Measurements from ENCODE around the gene SETD5.
"Not testable (repeated sequence)": the region's sequence is repeated elsewhere in the genome, so short reads cannot be mapped to it uniquely, and the experiment has no call there.

The SETD5 gene

DNA sequence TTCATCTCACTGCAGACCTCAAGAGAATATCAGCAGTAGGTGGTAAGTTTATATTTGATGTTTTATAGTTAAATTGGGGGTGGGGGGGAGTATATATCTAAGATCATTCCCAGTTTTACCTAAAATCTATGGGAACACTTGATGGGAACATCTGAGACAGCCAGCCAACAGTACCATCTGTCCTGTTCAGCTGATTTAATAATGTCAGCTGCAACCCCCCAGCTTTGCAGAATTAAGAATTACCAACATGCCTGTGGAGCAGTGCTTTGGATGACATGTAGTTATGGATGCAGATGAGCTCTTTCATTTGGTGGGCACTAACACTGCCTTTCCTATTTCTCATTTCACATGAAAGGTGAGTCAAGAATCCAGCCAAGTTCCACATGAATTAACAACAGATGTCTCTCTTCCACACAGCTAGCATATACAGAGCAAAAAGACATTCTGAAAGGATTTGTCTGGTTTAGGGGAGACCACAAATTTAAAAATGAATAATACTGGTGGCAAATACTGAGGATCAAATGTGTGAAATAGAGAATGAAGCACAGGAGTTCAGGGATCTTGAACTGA is 76.2 kb downstream of the SETD5 start:
- no peak for DNase-seq

DNA sequence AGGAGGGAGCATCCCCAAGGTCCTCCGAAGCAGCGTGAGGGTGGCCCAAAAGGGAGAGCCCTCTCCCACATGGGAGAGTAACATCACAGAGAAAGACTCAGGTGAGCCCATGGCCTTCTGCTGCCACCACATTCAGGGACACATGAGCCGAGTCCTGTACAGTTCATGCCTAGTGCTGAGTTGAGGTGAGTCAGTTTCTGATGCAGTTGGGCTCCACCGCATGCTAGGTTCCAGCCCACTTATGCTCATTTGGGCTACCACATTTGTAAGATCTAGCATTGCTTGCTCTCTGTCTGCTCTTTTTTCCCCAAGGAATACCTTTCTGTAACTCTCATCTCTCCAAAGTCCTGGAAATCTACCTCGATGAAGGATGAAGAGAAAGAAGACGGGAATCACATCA is 77.1 kb downstream of the SETD5 start:
- DNase-seq = no peak

DNA sequence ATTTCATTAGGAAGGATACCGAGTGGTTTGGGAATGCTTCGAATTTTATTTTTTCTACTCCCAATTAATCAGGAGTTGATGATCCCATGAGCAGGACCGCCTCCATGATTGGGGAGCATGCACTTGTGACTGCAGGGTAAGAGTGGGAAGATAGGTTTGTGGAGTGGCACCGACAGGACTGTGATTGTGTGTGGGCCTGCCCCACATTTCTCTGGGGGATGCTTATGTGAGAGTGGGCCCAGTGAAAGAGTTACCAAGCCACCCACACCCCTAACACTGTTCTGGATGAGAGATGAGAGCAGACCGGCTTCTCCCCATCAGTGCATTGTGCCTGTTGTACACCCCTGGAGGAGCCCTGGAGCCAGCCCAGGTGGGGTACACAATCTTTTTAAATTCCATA is 79.5 kb downstream of the SETD5 start:
- DNase-seq = no peak

DNA sequence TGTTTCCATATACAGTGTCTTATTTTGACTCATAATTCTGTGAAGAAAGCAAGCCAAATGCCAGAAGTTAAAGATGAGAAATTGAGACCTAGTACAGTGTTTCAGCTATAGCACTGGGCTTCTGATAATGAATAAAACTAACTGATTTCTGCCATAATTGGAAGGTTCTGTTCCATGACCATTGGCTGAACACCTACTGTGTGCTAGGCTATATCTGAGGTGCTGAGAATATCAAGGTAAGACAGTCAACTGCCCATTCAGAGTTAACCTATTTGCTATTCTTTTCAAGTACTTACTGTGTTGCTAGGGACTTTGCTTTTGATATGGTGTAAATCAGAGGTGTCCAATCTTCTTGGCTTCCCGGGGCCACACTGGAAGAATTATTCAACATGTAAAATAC is 82.8 kb downstream of the SETD5 start:
- DNase-seq = no peak

DNA sequence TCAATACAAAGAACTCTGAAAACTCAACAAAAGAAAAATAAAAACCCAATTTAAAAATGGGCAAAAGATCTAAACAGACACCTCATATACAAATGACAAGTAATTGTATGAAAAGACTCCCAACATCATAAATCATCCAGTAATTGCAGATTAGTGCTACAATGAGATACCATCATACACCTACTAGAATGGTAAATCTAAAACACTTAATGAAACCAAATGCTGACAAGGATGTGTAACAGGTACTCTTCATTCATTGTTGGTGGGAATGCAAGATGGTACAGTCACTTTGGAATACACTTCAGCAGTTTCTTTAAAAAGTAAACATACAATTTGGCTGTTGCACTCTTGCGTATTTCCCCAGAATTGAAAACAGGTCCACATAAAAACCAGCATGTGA is 87.8 kb downstream of the SETD5 start:
- no peak for DNase-seq

DNA sequence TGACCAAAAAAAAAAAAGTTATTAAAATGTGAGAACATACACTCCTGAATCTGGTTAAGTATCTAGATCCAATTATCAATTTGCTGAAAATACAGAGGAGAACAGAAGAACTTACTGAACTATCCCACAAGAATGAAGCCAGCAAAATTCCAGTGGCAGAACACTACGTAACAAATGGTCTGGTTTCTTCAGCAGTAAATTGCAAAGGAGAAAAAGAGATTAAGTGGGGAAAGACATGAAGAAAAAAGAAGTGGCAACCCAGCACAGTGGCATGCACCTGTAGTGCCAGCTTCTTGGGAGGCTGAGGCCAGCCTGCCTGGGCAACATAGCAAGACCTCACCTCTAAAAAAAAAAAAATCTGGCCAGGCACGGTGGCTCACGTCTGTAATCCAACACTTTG is 94.1 kb downstream of the SETD5 start:
- DNase-seq = no peak

DNA sequence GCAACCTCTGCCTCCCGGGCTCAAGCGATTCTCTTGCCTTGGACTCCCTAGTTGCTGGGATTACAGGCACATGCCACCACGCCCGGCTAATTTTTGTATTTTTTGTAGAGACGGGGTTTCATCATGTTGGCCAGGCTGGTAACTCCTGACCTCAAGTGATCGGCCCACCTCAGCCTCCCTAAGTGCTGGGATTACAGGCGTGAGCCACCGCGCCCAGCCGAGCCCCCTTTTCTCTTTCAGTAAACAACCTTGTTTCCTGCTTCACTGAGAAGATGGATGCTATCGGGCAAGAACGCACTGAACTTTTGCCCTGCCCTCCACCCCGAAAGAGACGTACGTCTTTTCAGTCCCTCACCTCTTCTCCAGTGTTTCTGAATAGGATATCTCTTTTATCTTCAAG is 96.6 kb downstream of the SETD5 start:
- DNase-seq = not testable (repeated sequence)

DNA sequence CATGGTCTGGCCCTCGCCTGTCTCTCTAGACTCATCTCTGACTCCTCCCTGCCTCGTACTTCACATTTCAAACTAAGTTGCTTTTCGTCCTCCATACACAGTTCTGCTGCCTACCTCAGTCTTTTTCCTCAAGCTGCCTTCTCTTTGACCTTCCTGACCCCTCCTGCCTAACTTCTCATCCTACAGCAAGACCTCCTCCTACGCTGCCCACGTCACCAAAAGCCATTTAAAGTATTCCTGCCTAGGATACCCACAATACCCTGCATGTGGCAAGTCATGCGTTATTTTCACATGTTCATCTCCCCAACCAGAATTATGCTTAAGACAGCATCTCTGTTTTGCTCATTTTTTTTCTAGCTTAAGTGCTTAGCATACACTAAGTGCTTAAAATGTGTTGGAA is 99.5 kb downstream of the SETD5 start:
- DNase-seq = no peak

DNA sequence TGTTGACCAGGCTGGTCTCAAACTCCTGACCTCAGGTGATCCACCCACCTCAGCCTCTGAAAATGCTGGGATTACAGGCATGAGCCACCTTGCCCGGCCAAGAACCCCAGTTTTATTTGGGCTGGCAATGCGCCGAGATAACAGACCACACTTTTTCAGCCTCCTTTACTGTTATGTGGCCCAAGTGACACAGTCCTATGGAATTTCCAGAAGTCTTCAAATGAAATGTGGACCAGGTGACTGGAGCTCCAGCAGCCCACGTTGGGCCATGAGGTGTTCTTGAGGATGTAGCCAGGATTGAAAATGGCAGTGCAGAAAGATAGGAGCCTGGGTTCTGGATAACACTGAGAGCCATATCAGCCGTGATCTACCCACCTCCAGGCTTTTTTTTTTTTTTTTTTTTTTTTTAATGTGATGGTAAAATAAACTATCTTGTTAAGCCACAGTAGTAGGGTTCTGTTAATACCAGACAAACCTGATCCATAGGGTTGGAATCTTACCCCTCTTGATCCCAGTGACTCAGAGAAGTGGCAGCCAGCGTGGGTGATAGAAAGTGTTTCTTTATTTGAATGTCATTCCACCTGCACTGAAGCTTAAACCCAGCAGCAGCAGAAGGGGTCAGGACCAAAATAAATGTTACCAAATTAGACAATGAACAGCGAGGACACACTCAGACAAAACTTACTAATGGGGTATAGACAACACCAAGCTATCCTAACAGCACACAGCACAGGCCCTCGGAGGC is 100.6 kb downstream of the SETD5 start:
- no peak for DNase-seq

DNA sequence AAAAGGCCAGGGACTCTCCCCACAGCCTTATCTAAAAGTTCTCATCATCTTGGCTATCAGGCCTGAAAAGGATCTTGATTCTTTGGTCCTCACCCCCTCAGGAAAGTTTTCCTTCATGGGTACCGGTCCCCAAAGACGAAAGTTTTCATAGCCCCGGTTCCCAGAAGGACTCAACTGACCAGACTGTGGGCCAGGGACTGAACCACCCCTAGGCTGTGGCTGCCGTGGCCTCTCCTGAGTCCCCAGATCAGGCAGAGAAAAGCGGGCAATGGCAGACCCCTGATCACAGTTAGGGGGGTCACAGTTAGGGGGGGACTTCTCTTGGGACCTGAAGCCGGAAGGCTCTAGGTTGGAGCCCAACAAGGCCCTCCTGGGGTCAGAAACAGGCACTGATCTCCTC is 101.4 kb downstream of the SETD5 start:
- no peak for DNase-seq

DNA sequence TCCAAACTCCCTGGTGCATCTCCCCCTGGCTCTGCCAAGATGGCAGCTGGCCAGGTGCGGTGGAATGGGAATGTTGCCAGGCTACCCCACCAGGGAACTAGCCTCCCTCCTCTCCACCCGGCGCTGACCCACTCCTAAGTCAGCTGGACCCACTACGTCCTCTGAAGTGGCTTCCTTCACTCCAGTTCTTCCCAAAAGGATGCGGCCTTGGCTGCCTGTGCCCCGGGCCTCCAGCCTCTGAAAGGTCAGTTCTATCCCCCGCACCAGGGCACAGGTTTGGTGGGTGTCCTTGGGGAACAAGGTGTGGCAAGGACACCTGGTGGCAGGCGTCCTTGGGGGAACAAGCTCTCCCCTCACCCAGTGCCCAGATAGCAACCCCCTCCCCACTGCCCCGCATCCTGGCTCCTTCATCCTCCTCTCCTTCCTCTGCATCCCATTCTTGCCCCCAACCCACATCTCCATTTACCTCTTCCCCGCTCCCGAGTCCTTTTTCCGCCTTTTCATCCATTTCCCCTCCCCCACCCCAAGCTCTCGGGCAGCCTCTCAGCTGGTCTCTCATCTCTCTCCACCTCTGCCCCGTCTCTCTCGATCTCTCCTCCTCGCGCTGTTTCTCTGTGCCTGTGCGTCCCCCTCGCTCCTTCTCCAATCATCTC is 102.2 kb downstream of the SETD5 start:
- DNase-seq = no peak

DNA sequence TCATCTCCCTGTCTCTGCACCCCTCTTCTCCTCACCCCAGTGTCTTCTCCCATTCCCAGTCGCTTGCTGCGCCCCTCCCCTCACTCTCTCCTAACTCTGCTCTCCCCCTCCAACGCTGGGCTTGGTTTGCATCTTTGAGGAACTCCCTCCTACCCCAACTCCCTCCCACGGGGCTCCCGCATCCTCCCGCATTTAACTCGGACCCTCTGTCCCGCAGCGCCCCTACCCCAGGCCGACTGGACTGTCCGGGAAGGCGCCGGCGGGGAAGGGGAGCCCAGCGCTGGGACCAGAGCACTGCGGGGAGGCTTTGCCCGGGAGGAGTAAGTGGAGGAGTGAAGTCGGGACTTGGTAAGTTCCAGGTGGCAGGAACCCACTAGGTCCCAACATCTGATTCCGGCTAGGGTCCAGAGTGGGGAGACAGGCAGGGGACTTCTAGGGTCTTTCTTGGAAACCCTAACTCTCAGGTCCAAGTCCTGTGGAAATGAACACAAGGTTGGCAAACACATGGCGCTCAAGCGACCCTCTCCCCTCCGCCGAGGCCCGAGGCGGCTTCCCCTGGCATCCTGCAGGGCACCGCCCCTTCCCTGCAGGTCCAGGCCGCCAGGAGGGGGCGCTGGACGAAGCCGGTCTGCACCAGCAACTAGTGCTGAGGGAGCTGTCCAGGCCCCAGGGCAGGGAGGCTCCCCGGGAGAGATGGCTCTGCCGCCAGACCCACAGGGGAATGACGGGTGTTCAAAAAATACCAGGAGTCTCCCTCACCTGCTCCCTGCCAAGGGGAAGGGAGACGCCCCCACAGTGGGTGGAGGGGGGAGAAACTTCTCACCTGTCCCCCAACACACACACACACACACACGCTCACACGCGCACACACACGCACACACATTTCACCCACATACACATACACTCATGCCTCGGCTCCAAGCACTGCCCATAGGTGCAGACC is 103.0 kb downstream of the SETD5 start:
- DNase-seq = no peak

DNA sequence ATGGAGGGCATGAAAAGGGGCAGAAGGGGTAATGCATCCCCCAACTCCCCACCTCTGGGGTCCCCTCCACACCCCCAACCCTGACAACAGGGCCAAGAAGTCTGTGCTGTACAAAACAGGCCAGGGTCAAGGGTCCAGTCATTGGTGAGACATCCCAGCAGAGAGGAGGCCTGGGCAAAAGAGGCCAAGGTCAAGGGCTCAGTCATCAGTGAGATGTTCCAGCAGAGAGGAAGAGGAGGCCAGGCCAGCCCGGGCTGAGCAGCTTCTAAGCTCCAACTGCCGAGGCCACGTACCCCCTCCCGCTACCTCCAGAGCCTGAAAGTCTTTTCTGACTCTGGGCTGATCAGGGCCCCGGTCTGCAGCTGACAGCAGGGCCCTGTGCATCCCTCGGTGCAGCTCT is 103.8 kb downstream of the SETD5 start:
- no peak for DNase-seq

DNA sequence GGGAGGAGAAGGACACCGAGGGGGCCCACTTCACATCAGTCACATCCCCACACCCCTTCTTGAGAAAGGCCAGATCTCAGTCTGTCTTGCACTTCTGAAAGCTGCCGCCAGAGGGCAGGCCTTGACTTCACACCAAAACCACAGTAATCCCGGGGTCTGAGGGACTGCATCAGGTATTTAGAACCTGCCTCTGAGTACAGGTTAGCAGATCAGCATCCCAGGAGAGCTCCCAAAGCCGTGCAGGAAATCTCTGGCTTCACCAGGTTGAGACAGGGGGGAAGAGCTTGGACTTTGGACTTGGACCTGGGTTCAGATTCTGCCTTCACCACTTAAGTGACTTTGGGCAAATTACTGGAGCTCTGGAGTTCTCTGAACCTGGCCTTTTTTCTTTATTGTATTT is 105.9 kb downstream of the SETD5 start:
- no peak for DNase-seq

DNA sequence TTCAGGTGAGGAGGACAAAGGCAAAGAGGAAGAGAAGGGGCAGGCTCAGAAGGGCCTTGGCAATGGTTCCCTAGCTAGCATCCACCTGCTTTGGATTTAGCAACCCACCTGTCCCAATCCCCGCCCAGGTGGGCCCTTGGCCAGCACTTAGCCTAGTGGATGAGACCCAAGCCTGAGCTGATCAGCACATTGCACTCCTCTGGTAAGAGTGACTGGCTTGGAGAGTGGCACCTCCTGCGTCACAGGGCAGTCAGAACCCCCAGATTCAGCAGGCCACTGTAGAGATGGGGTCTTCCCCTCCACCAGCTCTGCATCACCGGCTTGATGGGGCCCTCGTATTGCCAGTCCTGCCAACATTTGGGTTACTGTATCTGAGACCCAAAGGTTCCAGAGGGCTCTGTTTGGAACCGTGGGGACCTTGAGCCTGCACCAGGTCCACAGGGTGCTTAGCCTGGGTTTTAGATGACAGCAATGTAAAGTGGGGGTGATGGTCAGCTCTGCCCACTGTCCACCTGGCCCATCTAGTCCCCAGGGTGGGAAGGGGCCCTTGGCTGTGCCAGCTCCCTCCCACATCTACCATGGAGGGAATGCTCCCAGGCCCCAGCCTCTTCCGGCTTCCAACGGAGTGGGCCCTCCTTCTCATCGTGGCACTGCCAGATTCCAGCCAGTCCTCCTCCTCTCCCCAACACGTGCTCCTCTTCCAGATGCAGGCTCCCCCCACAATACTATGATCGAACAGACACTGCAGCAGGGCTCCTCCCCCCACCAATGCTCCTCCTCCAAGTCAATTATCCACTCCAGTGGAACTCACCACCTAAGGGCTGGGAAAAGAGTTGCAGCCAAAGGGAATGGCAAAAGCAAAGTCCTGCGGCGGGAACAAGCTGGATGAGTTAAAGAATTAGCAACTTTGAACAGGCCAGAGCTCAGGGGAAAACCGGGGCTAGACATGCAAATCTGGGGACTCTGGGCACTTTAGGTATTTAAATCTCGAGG is 110.5 kb downstream of the SETD5 start:
- DNase-seq = no peak

DNA sequence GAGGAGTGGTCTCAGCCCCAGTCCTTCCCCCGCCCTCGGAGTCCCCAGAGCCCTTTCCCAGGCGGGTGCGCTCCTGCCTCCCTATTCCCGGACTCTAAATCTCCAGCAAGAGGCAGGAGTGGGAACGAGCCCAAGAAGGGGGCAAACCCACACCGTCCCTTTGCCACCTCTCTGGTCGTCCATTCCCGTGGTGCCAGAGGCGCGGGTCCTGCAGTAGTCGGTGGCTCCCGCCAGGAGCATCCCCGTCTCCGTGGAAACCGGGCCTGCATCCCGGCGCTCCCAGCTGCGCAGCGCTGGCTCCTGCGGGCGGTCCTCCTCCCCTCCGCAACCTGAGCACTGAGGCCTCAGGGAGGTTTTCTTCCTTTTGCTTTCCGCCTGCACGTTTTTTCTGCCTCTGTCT is 111.4 kb downstream of the SETD5 start:
- no peak for DNase-seq

DNA sequence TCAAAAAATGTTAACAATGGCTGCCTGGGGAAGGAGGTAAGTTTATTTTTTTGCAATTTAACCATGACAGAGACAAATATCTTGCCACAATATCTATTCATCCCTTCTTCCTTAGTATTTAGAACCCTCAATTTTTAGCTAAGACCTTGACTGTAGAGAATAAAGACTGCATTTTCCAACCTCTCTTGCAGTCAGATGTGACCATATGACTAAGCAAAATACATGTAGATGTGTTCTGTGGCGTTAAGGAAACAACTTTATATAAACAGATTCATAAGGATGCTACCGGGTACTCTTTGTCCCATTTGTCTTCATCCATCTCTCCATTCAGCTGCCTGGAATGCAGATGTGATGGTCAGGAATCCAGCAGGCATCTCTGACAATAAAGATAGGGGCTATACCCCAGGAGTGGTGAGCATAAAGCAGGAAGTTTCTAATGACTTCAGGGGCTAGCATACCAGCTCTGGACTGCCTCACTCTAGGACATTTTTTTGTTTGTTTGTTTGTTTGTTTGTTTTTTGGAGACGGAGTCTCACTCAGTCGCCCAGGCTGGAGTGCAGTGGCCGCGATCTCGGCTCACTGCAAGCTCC is 115.1 kb downstream of the SETD5 start:
- DNase-seq = no peak

DNA sequence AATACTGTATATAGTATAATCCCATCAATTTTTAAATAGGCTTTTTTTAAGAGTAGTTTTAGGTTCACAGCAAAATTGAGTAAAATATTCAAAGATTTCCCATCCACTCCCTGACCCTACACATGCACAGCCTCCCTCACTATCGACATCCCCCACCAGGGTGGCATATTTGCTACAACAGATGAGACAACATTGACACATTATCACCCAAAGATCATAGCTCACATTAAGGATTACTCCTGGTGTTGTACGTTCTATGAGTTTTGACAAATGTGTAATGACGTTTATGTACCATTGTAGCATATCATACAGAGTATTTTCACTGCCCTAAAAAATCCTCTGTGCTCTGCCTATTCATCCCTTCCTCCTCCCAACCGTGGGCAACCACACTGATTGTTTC is 116.9 kb downstream of the SETD5 start:
- DNase-seq = no peak

DNA sequence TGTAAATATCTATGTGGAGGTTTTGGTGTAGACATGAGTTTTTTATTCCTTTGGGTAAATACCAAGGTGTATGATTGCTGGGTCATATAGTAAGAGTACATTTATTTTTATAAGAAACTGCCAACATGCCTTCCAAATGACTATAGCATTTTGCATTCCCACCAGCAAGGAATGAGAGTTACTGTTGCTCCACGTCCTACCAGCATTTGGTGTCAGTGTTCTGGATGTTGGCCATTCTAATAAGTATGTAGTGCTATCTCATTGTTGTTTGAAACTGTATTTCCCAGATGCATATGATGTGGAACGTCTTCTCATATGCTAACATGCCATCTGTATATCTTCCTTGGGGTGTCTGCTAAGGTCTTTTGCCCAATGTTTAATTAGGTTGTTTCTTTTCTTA is 117.5 kb downstream of the SETD5 start:
- DNase-seq = no peak

DNA sequence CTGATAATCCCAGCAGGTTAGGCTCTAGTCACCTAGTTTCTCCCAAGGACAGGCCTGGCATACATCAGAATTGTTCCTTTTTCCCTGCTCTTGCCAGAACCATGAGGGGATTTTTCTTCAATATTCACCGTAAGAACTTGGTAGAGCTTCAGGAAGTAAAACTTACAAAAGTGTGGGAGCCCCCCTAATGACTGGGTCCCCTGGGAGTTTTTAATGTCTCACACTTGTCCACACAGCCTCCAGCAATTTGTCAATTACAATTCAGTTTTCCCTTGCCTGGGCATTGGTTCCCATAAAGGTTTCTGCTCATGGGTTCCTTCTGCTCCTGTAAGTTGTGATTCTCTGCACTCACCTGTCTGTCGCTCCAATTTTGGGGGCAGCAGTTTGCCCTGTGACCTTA is 127.7 kb downstream of the SETD5 start:
- DNase-seq = no peak
